ACC112 (cell line): ENCODE results near the gene KCNAB3.
A peak's percentile ranks its signal among the peaks of the same experiment; 100 is the strongest.

Experiments used
- H2AFZ ChIP-seq: fragments of 200-600 bp; sonication (generic); one replicate; pipeline ENCODE4 v1.6.0; 2017; ENCODE audit warnings: antibody characterized with exemption, low read length; ENCODE audit not compliant: unreplicated experiment
- H3K27ac ChIP-seq: fragments of 200-600 bp; sonication (generic); 2 replicates; pipeline ENCODE4 v1.5.1; 2014; ENCODE audit warnings: low read depth, mild to moderate bottlenecking, antibody characterized with exemption, low read length, moderate library complexity
- H3K27me3 ChIP-seq: fragments of 200-600 bp; sonication (generic); 2 replicates; pipeline ENCODE4 v1.6.1; 2014; ENCODE audit warnings: mild to moderate bottlenecking, antibody characterized with exemption, low read length, moderate library complexity, mixed read lengths; ENCODE audit not compliant: insufficient read depth
- H3K36me3 ChIP-seq: fragments of 200-600 bp; sonication (generic); 2 replicates; pipeline ENCODE4 v1.6.1; 2016; ENCODE audit warnings: mild to moderate bottlenecking, antibody characterized with exemption, low read length, moderate library complexity, mixed read lengths; ENCODE audit not compliant: insufficient read depth
- H3K4me1 ChIP-seq: fragments of 200-600 bp; sonication (generic); one replicate; pipeline ENCODE4 v1.6.1; 2016; ENCODE audit warnings: low read length, mixed read lengths; ENCODE audit not compliant: insufficient read depth, unreplicated experiment, control insufficient read depth
- H3K4me3 ChIP-seq: fragments of 200-600 bp; sonication (generic); 2 replicates; pipeline ENCODE4 v1.5.1; 2014; ENCODE audit warnings: mild to moderate bottlenecking, low read depth, low read length
- H3K79me2 ChIP-seq: fragments of 200-600 bp; sonication (generic); one replicate; pipeline ENCODE4 v1.6.0; 2016; ENCODE audit warnings: low read length; ENCODE audit not compliant: control insufficient read depth, unreplicated experiment, insufficient read depth

KCNAB3 gene

DNA sequence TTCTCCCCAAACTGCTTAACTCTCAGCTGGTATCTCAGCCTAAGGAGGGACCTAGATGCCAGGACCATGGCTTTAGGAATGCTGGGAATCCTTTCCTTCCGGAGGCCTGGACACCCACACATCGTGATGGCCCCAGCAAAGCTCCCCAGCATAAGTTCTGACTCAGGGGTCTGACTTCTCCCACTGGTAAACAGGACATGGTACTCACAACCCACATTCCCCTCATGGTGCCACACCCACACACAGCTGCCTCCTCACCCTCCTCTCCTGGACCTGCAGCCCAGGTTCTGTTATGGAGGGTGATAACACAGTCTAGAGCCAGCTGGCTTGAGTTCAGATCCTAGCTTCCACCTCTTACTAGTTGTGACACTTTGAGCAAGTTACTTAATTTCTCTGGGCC, 12.8 kb downstream of the KCNAB3 start:
- H3K27me3 ChIP-seq: no peaks in the 10 kb centered on the region
- peaks cover 14% of the 10 kb centered on the region for H3K79me2 ChIP-seq
- H2AFZ ChIP-seq: peak overlapping the region; percentile 8
- peak overlapping the region; percentile 80 for H3K4me3 ChIP-seq
- H3K36me3 ChIP-seq: no peaks in the 10 kb centered on the region
- peak overlapping the region; percentile 97 for H3K27ac ChIP-seq
- H3K4me1 ChIP-seq: peaks cover 19% of the 10 kb centered on the region

DNA sequence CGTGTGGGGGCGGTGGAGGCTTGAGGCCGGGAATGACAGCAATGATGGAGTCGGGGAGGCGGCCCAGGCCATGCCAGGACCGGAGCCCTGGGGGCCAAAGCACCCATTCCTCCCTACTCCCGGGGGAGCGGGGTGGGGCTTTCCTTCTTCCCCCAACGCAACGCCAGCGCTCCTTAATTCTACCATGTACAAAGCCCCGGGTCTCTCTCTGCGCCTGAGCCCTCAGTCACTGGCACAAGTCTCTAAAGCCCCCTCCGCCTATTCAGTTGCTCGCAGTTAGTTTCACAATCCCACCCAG, 13.3 kb downstream of the KCNAB3 start:
- Histone ChIP-seq H3K36me3 (no peaks in the 10 kb centered on the region), H3K79me2 (peaks cover 14% of the 10 kb centered on the region), H3K4me1 (peaks cover 19% of the 10 kb centered on the region), H3K4me3 (peak overlapping the region; percentile 80), H2AFZ (peak overlapping the region; percentile 8), H3K27me3 (no peaks in the 10 kb centered on the region), H3K27ac (peak overlapping the region; percentile 97)

- Histone ChIP-seq H3K27me3 (no peaks in the 10 kb centered on the region), H3K4me3 (peak within 1 kb of the TSS; percentile 80), H3K4me1 (peaks cover 19% of the 10 kb centered on the region), H2AFZ (peak within 1 kb of the TSS; percentile 77), H3K27ac (peak within 1 kb of the TSS; percentile 97), H3K79me2 (peaks cover 14% of the 10 kb centered on the region), H3K36me3 (peaks cover 4% of the 10 kb centered on the region; the same call in 1 of the 2 replicates)
Measured at GRCh38 chr17:7915611-7916384, 13.9 kb downstream of the KCNAB3 start, which contains the start of gene RNF227. Gene RNF227 (minus strand): TSS chr17:7916289. CDS start chr17:7916195, 94 bp downstream.

DNA sequence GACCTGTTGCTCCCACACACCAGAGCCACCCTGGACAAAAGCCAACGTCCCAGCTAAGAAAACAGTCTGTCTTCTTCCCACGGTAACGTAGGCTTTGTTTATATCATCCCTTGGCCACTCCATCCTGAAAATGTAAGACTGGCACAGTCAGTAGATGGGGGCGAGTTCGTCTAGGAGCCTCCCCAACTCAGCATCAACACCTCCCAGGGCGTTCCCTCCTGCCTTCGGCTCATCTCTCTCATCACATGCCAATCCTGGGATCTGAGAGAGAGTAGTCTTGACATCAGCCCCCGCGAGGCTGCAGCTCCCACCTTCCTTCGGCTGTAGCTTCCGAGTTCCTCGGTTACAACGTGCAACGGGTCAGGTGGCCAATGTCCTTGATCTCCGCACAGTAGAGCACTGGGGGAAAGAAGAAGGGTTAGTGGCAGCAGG, 14.5 kb downstream of the KCNAB3 start:
- Histone ChIP-seq H2AFZ (no peak overlapping the region), H3K79me2 (peaks cover 14% of the 10 kb centered on the region), H3K36me3 (peaks cover 8% of the 10 kb centered on the region; the same call in 1 of the 2 replicates), H3K4me3 (peak overlapping the region; percentile 80), H3K27ac (peak overlapping the region; percentile 97), H3K4me1 (peaks cover 19% of the 10 kb centered on the region), H3K27me3 (no peaks in the 10 kb centered on the region)

- H3K79me2 ChIP-seq: peaks cover 14% of the 10 kb centered on the region
- no peak overlapping the region for H3K27ac ChIP-seq
- no peak overlapping the region for H2AFZ ChIP-seq
- H3K27me3 ChIP-seq: no peaks in the 10 kb centered on the region
- H3K36me3 ChIP-seq: peaks cover 8% of the 10 kb centered on the region; the same call in 1 of the 2 replicates
- no peak overlapping the region for H3K4me3 ChIP-seq
- H3K4me1 ChIP-seq: peaks cover 19% of the 10 kb centered on the region
Measured at GRCh38 chr17:7912927-7913524, 16.6 kb downstream of the KCNAB3 start.

GRCh38 chr17:7911116-7911515, 18.5 kb downstream of the KCNAB3 start:
- Histone ChIP-seq H2AFZ (no peak overlapping the region), H3K4me3 (no peak overlapping the region), H3K79me2 (peaks cover 14% of the 10 kb centered on the region), H3K36me3 (peaks cover 8% of the 10 kb centered on the region; the same call in 1 of the 2 replicates), H3K27ac (no peak overlapping the region), H3K4me1 (peaks cover 11% of the 10 kb centered on the region), H3K27me3 (no peaks in the 10 kb centered on the region)

GRCh38 chr17:7910711-7911110, 18.9 kb downstream of the KCNAB3 start:
- no peak overlapping the region for H3K27ac ChIP-seq
- no peak overlapping the region for H3K4me3 ChIP-seq
- peaks cover 11% of the 10 kb centered on the region for H3K4me1 ChIP-seq
- peaks cover 8% of the 10 kb centered on the region; the same call in 1 of the 2 replicates for H3K36me3 ChIP-seq
- no peaks in the 10 kb centered on the region for H3K27me3 ChIP-seq
- H3K79me2 ChIP-seq: peaks cover 14% of the 10 kb centered on the region
- H2AFZ ChIP-seq: no peak overlapping the region

DNA sequence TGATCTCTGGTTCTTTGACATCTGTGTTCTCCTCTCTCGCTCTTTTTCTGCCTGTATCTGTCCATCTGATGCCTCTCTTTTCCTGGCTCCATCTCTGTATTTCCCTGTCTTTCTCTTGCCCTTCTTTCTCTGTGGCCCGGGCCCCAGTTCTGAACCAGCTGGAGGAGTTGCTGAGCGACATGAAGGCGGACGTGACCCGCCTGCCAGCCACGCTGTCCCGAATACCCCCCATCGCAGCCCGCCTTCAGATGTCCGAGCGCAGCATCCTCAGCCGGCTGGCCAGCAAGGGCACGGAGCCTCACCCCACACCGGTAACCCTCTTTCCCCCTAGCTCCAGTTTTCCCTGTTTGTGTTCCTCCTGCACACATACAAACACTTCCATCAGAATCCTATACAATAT, 19.4 kb downstream of the KCNAB3 start:
- Histone ChIP-seq H3K27me3 (no peaks in the 10 kb centered on the region), H3K27ac (no peak overlapping the region), H3K4me1 (peaks cover 11% of the 10 kb centered on the region), H3K79me2 (peaks cover 13% of the 10 kb centered on the region), H2AFZ (no peak overlapping the region), H3K36me3 (peaks cover 8% of the 10 kb centered on the region; the same call in 1 of the 2 replicates), H3K4me3 (no peak overlapping the region)

DNA sequence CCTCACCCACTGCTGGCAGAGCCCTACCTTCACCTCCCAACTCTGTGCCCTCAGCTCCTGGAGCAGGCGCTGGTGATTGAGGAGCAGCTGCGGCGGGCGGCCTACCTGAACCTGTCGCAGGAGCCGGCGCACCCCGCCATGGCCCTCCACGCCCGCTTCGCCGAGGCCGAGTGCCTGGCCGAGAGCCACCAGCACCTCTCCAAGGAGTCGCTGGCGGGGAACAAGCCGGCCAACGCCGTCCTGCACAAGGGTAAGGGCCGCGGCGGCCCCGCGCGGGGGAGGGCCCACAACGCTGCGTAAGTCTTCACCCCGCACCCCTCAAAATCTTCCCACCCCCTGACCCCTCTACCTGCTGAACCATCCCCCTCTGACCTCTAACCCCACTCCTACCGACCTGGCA, 20.6 kb downstream of the KCNAB3 start:
- H3K79me2 ChIP-seq: peaks cover 2% of the 10 kb centered on the region
- no peak overlapping the region for H3K27ac ChIP-seq
- H3K27me3 ChIP-seq: no peaks in the 10 kb centered on the region
- no peak overlapping the region for H2AFZ ChIP-seq
- peaks cover 2% of the 10 kb centered on the region for H3K4me1 ChIP-seq
- H3K4me3 ChIP-seq: no peak overlapping the region
- H3K36me3 ChIP-seq: peaks cover 12% of the 10 kb centered on the region; the same call in 1 of the 2 replicates

DNA sequence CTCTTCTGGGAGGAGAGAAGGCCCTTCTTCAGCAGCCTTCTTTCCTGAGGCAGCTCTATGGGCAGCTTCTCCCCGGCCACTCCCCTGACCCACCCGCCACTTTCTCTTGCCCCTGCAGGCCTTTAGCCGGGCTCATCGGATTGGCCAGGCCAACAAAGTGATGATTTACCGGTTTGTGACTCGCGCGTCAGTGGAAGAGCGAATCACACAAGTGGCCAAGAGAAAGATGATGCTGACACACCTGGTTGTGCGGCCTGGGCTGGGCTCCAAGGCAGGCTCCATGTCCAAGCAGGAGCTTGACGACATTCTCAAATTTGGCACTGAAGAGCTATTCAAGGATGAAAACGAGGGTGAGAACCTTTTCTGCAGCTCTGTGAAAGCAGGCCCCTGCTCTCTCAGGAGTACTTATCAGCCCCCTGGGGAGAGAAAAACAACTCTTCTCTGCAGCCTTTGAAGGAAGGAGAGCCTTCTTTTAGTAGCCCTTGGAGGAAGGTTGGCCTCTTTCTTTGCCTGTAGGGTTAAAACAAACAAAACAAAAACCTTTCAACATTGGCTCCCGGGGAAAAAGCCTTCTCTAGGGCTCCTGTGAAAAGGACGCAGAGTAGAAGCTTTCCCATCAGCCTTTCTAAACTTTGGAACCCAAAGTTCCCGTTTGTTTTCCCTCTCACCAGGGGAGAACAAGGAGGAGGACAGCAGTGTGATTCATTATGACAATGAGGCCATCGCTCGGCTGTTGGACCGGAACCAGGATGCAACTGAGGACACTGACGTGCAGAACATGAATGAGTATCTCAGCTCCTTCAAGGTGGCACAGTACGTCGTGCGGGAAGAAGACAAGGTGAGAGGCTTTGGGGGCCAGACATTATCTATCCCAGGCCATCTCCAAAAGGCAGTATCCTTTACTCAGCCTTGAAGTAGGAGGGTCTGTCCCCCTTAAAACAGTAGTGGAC, 26.2 kb downstream of the KCNAB3 start:
- H3K4me3 ChIP-seq: no peak overlapping the region
- H3K4me1 ChIP-seq: no peaks in the 10 kb centered on the region
- no peaks in the 10 kb centered on the region for H3K27me3 ChIP-seq
- no peaks in the 10 kb centered on the region for H3K79me2 ChIP-seq
- H2AFZ ChIP-seq: no peak overlapping the region
- H3K27ac ChIP-seq: no peak overlapping the region
- H3K36me3 ChIP-seq: peaks cover 23% of the 10 kb centered on the region; the same call in 1 of the 2 replicates
